ENCODE data around the gene RNF144B. TPM values are rescaled to one million over a fixed set of nuclear protein-coding genes. Genes with fewer than 3 reads are reported as not detected.

RNF144B gene
- total and polyA plus RNA-seq, 10 of the 15 experiments (the other 5 are each of a cell fraction or from before 2014, with no cell fraction given) = 0.03 to 0.18 (median 0.14) TPM

DNA sequence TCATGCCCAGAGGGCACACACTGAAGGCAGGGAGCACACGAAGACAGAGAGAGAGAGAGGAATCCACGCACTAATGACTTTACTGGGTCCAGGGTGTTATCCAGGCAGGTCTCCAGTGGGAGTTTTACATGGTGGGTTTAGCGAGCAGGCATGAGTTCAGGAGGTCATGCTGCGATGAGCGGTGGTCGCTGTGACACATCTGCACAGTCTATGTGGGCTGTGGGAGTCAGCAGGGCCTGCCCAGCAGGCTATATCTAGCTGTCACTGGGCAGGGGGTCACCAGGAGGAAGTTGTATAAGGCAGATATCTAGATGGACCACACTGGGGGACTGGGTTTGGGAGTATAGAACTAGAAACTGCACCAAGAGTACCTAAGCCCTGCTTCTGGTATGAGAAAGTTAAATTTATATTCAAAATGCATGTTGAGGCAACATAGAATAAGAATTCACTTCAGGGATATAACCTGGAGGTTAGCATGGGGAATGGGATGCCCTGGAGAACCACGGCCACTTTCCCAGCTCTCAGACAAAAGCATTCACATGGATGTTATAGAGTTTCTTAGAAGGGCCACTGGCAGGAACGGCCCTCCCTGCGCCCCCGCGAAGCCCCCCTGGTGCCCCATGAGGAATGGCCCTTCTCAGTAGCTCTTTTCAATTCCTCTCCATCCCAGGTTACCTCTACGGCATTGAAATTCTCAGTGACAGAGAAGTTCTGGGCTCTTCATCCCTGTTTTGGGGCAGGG is 113.9 kb downstream of the RNF144B start (continued):
- TF ChIP-seq, protein P1, sequence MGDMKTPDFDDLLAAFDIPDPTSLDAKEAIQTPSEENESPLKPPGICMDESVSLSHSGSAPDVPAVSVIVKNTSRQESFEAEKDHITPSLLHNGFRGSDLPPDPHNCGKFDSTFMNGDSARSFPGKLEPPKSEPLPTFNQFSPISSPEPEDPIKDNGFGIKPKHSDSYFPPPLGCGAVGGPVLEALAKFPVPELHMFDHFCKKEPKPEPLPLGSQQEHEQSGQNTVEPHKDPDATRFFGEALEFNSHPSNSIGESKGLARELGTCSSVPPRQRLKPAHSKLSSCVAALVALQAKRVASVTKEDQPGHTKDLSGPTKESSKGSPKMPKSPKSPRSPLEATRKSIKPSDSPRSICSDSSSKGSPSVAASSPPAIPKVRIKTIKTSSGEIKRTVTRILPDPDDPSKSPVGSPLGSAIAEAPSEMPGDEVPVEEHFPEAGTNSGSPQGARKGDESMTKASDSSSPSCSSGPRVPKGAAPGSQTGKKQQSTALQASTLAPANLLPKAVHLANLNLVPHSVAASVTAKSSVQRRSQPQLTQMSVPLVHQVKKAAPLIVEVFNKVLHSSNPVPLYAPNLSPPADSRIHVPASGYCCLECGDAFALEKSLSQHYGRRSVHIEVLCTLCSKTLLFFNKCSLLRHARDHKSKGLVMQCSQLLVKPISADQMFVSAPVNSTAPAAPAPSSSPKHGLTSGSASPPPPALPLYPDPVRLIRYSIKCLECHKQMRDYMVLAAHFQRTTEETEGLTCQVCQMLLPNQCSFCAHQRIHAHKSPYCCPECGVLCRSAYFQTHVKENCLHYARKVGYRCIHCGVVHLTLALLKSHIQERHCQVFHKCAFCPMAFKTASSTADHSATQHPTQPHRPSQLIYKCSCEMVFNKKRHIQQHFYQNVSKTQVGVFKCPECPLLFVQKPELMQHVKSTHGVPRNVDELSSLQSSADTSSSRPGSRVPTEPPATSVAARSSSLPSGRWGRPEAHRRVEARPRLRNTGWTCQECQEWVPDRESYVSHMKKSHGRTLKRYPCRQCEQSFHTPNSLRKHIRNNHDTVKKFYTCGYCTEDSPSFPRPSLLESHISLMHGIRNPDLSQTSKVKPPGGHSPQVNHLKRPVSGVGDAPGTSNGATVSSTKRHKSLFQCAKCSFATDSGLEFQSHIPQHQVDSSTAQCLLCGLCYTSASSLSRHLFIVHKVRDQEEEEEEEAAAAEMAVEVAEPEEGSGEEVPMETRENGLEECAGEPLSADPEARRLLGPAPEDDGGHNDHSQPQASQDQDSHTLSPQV (IDR thresholded peaks at IDR 0.05) = no peak
- no peak for TF ChIP-seq ZNF622 (IDR thresholded peaks at IDR 0.05)
- TF ChIP-seq SUPT20H (IDR thresholded peaks at IDR 0.05; ENCODE audit: borderline replicate concordance, control insufficient read depth, low read depth, low read length) = no peak
- TF ChIP-seq CREB1 (IDR thresholded peaks at IDR 0.05; ENCODE audit: low read depth) = no peak
- TF ChIP-seq RFX5 (IDR thresholded peaks at IDR 0.05; ENCODE audit: low read depth, low read length) = no peak
- TF ChIP-seq ZBED1 (IDR thresholded peaks at IDR 0.05; ENCODE audit: borderline replicate concordance) = no peak
- TF ChIP-seq IRF4 (IDR thresholded peaks at IDR 0.05; ENCODE audit: low read depth, low read length) = no peak

GRCh38 chr6:18501663-18502013 is 114.5 kb downstream of the RNF144B start:
- CTCF ChIA-PET = interaction anchor here (0.6 to 7.5 kb wide), 7 partner anchors 11 to 918 kb away, joined by 3 to 126 read pairs (median 3); no protein-coding TSS in a partner anchor
- Histone ChIP-seq H3K27me3 (replicated peaks in 1 of 2; ENCODE audit: control insufficient read depth in 2 of 2, insufficient read depth in 2 of 2, low read length in 1 of 2) (no peaks in the 10 kb centered on the region), H3K27ac (ENCODE audit: control insufficient read depth, insufficient read depth) (no peak overlapping the region), H3K4me3 (no peak overlapping the region), H3K9ac (ENCODE audit: control insufficient read depth, insufficient read depth, low read length) (no peak overlapping the region), H3K4me2 (ENCODE audit: control insufficient read depth, insufficient read depth) (no peak overlapping the region), H2AFZ (ENCODE audit: control insufficient read depth, low read depth, low read length) (no peak overlapping the region), H4K20me1 (ENCODE audit: control insufficient read depth, insufficient read depth) (no peaks in the 10 kb centered on the region), H3K36me3 (ENCODE audit: control insufficient read depth in 2 of 2, insufficient read depth in 2 of 2, low read length in 1 of 2) (no peaks in the 10 kb centered on the region), H3K79me2 (ENCODE audit: control insufficient read depth, insufficient read depth, low read length) (no peaks in the 10 kb centered on the region), H3K9me3 (replicated peaks; ENCODE audit: control insufficient read depth, insufficient read depth, low read length) (no peaks in the 10 kb centered on the region), H3K4me1 (ENCODE audit: control insufficient read depth, insufficient read depth, low read length) (no peaks in the 10 kb centered on the region)
- POLR2A ChIA-PET = no interaction called here
- DNase-seq (ENCODE audit: low read depth, low spot score) (no peak), ATAC-seq (no peak), FAIRE-seq (no peak)
- BruUV-seq (replicated peaks) = no TSS peak
- in situ Hi-C loops (cut with MboI) = no loop called here
- SMC1A ChIA-PET (ENCODE audit: uncharacterized antibody, unreplicated experiment) = interaction anchor here (0.8 to 6.5 kb wide), 6 partner anchors 12 to 236 kb away, joined by 3 to 101 read pairs (median 8); no protein-coding TSS in a partner anchor
- RAD21 ChIA-PET (ENCODE audit: unreplicated experiment) = interaction anchor here (0.7 to 3.1 kb wide), 5 partner anchors 13 to 288 kb away, joined by 3 to 17 read pairs (median 4); no protein-coding TSS in a partner anchor
- intact Hi-C loops (cut with micrococcal nuclease; ENCODE audit: unreplicated experiment) = loop anchor here (5.0 to 10.0 kb wide), 2 partner anchors 99 to 377 kb away; partner anchors contain the start of gene NHLRC1
- WGBS (ENCODE audit: insufficient coverage, insufficient replicate concordance, low lambda C conversion rate, missing lambda C conversion rate) = 0% methylated on average over 4 of the region's 4 CpGs
- TF ChIP-seq, protein P2, sequence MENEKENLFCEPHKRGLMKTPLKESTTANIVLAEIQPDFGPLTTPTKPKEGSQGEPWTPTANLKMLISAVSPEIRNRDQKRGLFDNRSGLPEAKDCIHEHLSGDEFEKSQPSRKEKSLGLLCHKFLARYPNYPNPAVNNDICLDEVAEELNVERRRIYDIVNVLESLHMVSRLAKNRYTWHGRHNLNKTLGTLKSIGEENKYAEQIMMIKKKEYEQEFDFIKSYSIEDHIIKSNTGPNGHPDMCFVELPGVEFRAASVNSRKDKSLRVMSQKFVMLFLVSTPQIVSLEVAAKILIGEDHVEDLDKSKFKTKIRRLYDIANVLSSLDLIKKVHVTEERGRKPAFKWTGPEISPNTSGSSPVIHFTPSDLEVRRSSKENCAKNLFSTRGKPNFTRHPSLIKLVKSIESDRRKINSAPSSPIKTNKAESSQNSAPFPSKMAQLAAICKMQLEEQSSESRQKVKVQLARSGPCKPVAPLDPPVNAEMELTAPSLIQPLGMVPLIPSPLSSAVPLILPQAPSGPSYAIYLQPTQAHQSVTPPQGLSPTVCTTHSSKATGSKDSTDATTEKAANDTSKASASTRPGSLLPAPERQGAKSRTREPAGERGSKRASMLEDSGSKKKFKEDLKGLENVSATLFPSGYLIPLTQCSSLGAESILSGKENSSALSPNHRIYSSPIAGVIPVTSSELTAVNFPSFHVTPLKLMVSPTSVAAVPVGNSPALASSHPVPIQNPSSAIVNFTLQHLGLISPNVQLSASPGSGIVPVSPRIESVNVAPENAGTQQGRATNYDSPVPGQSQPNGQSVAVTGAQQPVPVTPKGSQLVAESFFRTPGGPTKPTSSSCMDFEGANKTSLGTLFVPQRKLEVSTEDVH (IDR thresholded peaks at IDR 0.05; ENCODE audit: low read depth, partially characterized antibody) = no peak
- no peak for TF ChIP-seq NBN (IDR thresholded peaks at IDR 0.05)
- TF ChIP-seq HDAC2 (IDR thresholded peaks at IDR 0.05) = no peak
- TF ChIP-seq, protein P3, sequence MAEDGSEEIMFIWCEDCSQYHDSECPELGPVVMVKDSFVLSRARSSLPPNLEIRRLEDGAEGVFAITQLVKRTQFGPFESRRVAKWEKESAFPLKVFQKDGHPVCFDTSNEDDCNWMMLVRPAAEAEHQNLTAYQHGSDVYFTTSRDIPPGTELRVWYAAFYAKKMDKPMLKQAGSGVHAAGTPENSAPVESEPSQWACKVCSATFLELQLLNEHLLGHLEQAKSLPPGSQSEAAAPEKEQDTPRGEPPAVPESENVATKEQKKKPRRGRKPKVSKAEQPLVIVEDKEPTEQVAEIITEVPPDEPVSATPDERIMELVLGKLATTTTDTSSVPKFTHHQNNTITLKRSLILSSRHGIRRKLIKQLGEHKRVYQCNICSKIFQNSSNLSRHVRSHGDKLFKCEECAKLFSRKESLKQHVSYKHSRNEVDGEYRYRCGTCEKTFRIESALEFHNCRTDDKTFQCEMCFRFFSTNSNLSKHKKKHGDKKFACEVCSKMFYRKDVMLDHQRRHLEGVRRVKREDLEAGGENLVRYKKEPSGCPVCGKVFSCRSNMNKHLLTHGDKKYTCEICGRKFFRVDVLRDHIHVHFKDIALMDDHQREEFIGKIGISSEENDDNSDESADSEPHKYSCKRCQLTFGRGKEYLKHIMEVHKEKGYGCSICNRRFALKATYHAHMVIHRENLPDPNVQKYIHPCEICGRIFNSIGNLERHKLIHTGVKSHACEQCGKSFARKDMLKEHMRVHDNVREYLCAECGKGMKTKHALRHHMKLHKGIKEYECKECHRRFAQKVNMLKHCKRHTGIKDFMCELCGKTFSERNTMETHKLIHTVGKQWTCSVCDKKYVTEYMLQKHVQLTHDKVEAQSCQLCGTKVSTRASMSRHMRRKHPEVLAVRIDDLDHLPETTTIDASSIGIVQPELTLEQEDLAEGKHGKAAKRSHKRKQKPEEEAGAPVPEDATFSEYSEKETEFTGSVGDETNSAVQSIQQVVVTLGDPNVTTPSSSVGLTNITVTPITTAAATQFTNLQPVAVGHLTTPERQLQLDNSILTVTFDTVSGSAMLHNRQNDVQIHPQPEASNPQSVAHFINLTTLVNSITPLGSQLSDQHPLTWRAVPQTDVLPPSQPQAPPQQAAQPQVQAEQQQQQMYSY (CRISPR knock-in tag; IDR thresholded peaks at IDR 0.05) = no peak
- TF ChIP-seq POU2F2 (IDR thresholded peaks at IDR 0.05; ENCODE audit: borderline replicate concordance, low read depth, low read length) = no peak
